Measurements from ENCODE around the gene MCTP1. TPM values are rescaled to one million over a fixed set of nuclear protein-coding genes. Genes with fewer than 3 reads are reported as not detected.

MCTP1 gene
- total RNA-seq, 1 donor from 2014 or later, result 7.8 TPM

DNA sequence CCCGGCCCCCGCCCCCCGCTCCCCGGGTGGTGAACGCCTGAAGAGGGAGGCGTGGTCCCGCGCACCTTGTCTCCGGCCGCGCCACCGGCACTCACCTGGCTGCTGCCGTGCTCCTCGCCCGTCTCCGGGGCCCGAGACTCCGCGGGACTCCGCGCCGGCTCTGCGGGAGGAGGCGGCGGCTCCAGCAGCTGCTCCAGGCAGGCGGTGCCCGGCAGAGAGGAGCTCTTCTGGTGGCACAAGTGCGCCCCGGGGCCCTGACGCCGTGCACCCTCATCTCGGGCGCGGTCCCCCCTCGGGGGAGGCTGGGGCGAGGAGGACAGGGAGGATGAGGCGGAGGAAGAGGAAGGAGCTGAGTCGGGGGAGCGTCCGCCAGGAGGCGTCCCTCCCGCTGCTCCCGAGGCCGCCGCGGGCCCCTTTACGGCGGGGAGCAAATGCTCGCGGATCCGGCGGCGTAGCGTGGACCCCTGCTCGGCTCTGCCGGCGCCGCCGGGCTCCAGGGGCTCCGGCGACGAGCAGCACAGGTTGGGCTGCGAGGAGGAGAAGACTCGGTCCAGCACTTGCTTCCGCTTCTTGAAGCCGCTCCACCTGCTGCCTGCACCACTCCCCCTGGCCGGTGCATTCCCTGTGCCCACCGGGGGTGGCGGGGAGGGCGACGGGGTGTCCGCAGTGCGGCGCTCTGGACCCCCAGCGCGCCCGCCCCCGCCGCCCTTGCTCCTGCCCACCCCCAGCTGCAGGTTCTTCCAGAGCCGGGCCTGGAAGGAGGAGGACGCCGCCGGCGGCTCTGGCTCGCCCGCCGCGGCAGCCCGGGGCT, 928 bp downstream of the MCTP1 start:
- TF ChIP-seq, protein P1, sequence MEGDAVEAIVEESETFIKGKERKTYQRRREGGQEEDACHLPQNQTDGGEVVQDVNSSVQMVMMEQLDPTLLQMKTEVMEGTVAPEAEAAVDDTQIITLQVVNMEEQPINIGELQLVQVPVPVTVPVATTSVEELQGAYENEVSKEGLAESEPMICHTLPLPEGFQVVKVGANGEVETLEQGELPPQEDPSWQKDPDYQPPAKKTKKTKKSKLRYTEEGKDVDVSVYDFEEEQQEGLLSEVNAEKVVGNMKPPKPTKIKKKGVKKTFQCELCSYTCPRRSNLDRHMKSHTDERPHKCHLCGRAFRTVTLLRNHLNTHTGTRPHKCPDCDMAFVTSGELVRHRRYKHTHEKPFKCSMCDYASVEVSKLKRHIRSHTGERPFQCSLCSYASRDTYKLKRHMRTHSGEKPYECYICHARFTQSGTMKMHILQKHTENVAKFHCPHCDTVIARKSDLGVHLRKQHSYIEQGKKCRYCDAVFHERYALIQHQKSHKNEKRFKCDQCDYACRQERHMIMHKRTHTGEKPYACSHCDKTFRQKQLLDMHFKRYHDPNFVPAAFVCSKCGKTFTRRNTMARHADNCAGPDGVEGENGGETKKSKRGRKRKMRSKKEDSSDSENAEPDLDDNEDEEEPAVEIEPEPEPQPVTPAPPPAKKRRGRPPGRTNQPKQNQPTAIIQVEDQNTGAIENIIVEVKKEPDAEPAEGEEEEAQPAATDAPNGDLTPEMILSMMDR (IDR thresholded peaks at IDR 0.05; ENCODE audit: borderline replicate concordance), result peak; percentile 44

DNA sequence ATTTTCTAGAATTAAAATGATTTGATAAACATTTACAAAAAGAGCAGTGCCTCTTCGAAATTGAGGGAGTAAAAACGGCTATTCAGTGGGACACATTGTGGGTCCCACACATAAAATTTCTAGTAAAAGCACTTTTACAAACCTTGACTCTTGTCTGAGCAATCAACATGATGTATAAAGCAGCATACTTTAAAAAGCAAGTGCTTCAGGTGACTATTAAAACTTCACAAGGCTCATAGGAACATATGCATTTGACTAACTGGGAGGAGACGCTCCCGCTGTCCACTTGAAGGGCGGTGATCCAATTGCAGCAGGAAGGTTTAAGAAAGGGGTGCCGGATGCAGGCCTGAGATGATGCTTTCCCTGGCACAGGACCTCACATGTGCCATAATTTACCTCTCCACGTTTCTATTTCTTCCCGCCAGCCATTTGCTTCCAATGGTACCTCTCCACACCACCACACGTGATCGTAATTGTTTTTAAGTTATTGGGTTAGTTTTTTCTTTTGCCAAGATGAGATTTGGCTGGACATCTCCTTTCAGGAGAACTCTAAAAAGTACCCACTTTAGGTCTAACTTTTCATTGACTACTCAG, 1.8 kb downstream of the MCTP1 start:
- DNase-seq, result no peak
- Histone ChIP-seq H3K4me1 (peaks cover 26% of the 10 kb centered on the region), H3K9me3 (replicated peaks) (no peaks in the 10 kb centered on the region), H3K27me3 (ENCODE audit: low read depth) (peaks cover 99% of the 10 kb centered on the region), H3K27ac (replicated peaks) (no peak overlapping the region), H3K36me3 (no peaks in the 10 kb centered on the region), H3K4me3 (peak overlapping the region; percentile 72)
- intact Hi-C loops (cut with micrococcal nuclease), result no loop called here
- TF ChIP-seq, protein P1 (IDR thresholded peaks at IDR 0.05; ENCODE audit: borderline replicate concordance), result no peak

More for the DNA sequence above, 928 bp downstream of the MCTP1 start:
- Histone ChIP-seq H3K36me3 (no peaks in the 10 kb centered on the region), H3K4me3 (peak overlapping the region; percentile 72), H3K4me1 (peaks cover 26% of the 10 kb centered on the region), H3K27me3 (ENCODE audit: low read depth) (peaks cover 97% of the 10 kb centered on the region), H3K9me3 (replicated peaks) (no peaks in the 10 kb centered on the region), H3K27ac (replicated peaks) (no peak overlapping the region)
- DNase-seq, result no peak
- intact Hi-C loops (cut with micrococcal nuclease), result no loop called here

DNA sequence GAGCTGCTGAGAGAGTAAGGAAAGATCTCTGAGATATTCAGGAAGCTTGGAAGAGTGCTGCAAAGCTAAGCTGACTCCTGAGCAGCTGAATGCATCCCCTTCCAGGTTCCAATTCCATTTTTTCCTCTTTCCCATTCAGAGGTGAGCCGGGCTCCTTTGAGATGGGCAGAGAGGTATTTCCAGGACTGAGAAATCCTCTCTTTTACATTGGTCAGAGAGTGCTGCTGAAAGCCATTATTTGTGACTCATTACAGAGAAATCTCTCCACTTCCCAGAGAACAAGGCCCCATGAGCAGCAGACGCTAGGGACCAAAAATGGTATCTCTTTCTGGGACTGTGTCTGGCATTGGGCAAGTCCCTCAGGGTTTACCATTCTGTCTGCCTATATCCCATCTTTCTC, 3.7 kb downstream of the MCTP1 start:
- TF ChIP-seq, protein P1 (IDR thresholded peaks at IDR 0.05; ENCODE audit: borderline replicate concordance), result no peak
- H3K27ac ChIP-seq (replicated peaks), result no peak overlapping the region
- peaks cover 26% of the 10 kb centered on the region for H3K4me1 ChIP-seq
- intact Hi-C loops (cut with micrococcal nuclease), result no loop called here
- no peak overlapping the region for H3K4me3 ChIP-seq
- peaks cover 97% of the 10 kb centered on the region for H3K27me3 ChIP-seq (ENCODE audit: low read depth)
- DNase-seq, result no peak
- no peaks in the 10 kb centered on the region for H3K9me3 ChIP-seq (replicated peaks)
- H3K36me3 ChIP-seq, result no peaks in the 10 kb centered on the region

DNA sequence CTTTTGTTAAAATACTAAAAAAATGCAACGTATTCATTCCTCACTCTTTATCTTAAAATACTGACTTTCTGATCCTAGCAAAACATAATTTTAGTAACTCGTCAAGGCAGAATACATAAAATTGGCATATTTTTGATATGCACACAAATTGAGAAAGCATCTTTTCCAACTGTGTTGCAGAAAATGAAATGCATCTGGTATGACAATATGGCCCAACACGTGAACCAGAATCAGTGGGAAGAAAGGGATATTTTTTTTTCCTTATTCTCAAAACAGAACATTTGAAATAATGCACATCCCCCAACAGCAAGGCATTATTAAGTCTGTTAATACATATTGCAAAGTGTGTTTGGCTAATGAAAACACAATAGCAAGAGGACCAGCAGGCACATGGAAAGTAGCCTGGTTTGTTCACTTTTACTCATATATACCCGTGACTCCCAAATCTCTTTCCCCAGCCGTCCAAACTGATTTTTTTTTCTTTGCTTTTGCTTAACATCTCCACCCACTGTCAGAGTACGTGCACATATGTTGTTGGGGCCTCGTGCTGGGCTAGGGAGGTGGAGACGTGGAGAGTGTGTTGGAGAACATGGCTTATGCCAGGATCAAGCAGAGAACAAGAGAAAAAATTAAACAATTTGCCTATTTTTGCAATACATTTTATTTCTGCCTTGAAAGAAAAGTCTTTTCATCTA, 4.3 kb downstream of the MCTP1 start:
- no peak overlapping the region for H3K4me3 ChIP-seq
- intact Hi-C loops (cut with micrococcal nuclease), result no loop called here
- DNase-seq, result no peak
- H3K4me1 ChIP-seq, result peaks cover 26% of the 10 kb centered on the region
- H3K27ac ChIP-seq (replicated peaks), result no peak overlapping the region
- no peaks in the 10 kb centered on the region for H3K36me3 ChIP-seq
- peaks cover 94% of the 10 kb centered on the region for H3K27me3 ChIP-seq (ENCODE audit: low read depth)
- TF ChIP-seq, protein P1 (IDR thresholded peaks at IDR 0.05; ENCODE audit: borderline replicate concordance), result no peak
- H3K9me3 ChIP-seq (replicated peaks), result no peaks in the 10 kb centered on the region

DNA sequence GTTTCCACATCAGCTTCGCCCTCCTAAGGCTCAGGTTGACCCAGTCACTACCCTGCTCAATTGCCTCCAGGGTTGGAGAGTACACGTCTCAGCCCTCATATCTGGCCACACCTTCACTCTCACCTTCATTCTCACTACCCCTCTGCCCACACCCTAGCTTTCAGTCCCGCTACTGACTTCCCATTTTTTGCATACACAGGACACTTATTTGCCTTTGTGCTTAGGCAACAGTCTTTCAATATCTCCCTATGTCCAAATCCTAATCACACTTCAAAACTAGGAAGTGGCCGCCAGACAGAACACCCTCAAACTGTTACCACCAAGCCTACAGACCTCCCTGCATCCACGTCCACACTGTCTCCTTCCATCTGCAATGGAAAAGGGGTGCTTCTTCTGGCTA, 10.9 kb downstream of the MCTP1 start:
- H3K36me3 ChIP-seq, result no peaks in the 10 kb centered on the region
- no peaks in the 10 kb centered on the region for H3K9me3 ChIP-seq (replicated peaks)
- intact Hi-C loops (cut with micrococcal nuclease), result no loop called here
- TF ChIP-seq, protein P1 (IDR thresholded peaks at IDR 0.05; ENCODE audit: borderline replicate concordance), result no peak
- no peaks in the 10 kb centered on the region for H3K4me1 ChIP-seq
- H3K27ac ChIP-seq (replicated peaks), result no peak overlapping the region
- no peak for DNase-seq
- no peak overlapping the region for H3K4me3 ChIP-seq
- peaks cover 54% of the 10 kb centered on the region for H3K27me3 ChIP-seq (ENCODE audit: low read depth)

All from left ventricle myocardium inferior (tissue), 1 donor.